Endodermal cell (in vitro differentiated cells): ENCODE results near the gene DACH1. TPM values are rescaled to one million over a fixed set of nuclear protein-coding genes. Genes with fewer than 3 reads are reported as not detected.
A peak's percentile ranks its signal among the peaks of the same experiment; 100 is the strongest.

Experiments used
- DNase-seq: peaks from one replicate; pipeline ENCODE4 v3.0.0-alpha.2; 2017
- H3K27ac ChIP-seq: 2 replicates; pipeline ENCODE4 v1.5.1; 2013; ENCODE audit warnings: mild to moderate bottlenecking, low read depth, low read length, moderate library complexity
- H3K27me3 ChIP-seq: 2 replicates; pipeline ENCODE4 v1.6.1; 2013; ENCODE audit warnings: mild to moderate bottlenecking, low read length, moderate library complexity; ENCODE audit not compliant: insufficient read depth, control insufficient read depth, poor library complexity, severe bottlenecking
- H3K36me3 ChIP-seq: 2 replicates; pipeline ENCODE4 v1.7.0; 2013; ENCODE audit warnings: mild to moderate bottlenecking, low read length, moderate library complexity; ENCODE audit not compliant: control insufficient read depth, insufficient read depth
- H3K4me1 ChIP-seq: one replicate; pipeline ENCODE4 v1.7.0; 2013; ENCODE audit warnings: low read length; ENCODE audit not compliant: control insufficient read depth, insufficient read depth
- H3K4me3 ChIP-seq: 2 replicates; pipeline ENCODE4 v1.5.1; 2013; ENCODE audit warnings: mild to moderate bottlenecking, low read length, moderate library complexity
- H3K9ac ChIP-seq: 2 replicates; pipeline ENCODE4 v1.6.1; 2013; ENCODE audit warnings: mild to moderate bottlenecking, low read length, moderate library complexity; ENCODE audit not compliant: poor library complexity, severe bottlenecking; ENCODE audit errors: extremely low read depth
- H3K9me3 ChIP-seq: 2 replicates; pipeline ENCODE4 v1.6.1; 2013; ENCODE audit warnings: mild to moderate bottlenecking, low read length, moderate library complexity; ENCODE audit not compliant: control insufficient read depth
- H3K27ac Mint-ChIP-seq: 2 replicates; pipeline ENCODE4 v1.8.0; 2020; ENCODE audit warnings: mixed read lengths
- H3K27me3 Mint-ChIP-seq: 2 replicates; pipeline ENCODE4 v1.8.0; 2021; ENCODE audit warnings: mild to moderate bottlenecking, mixed read lengths; ENCODE audit not compliant: insufficient read depth
- H3K36me3 Mint-ChIP-seq: 2 replicates; pipeline ENCODE4 v1.8.0; 2020; ENCODE audit warnings: low read depth, mixed read lengths
- H3K4me1 Mint-ChIP-seq: 2 replicates; pipeline ENCODE4 v1.8.0; 2020; ENCODE audit warnings: mixed read lengths
- H3K4me3 Mint-ChIP-seq: 2 replicates; pipeline ENCODE4 v1.8.0; 2020; ENCODE audit warnings: mild to moderate bottlenecking, moderate library complexity, mixed read lengths
- H3K9me3 Mint-ChIP-seq: 2 replicates; pipeline ENCODE4 v1.8.0; 2020; ENCODE audit warnings: mild to moderate bottlenecking, mixed read lengths
- CTCF ChIP-seq: fragments of 200-600 bp; sonication (generic); conservative IDR thresholded peaks from 2 replicates; pipeline ENCODE4 v1.5.0; 2021; ENCODE audit warnings: antibody characterized with exemption, mild to moderate bottlenecking
- WGBS, 2 experiments: methylation state at CpG; one replicate each; pipeline versions ENCODE4 v1.1.5 to v1.1.7; 2013; ENCODE audit warnings: missing lambda C conversion rate in 2 of 2, mixed read lengths in 1 of 2; ENCODE audit not compliant: insufficient coverage in 1 of 2, insufficient read length in 1 of 2; 5-methylcytosine and 5-hydroxymethylcytosine counted together
- total RNA-seq, 2 donors: library from RNA; stranded (reverse); fragmentation: NEBNext Ultra II Directional in 1 of 2; extraction: Animal tissue kit (Norgen Biotek cat#: 25700) in 1 of 2; gene quantifications; 2 replicates in 1 of 2; 3 replicates in 1 of 2; pipeline ENCODE4 v1.2.1, GENCODE V29; 2021

The DACH1 gene
- total RNA-seq, 2 donors from 2014 or later: 0.81 to 1.2 TPM

DNA sequence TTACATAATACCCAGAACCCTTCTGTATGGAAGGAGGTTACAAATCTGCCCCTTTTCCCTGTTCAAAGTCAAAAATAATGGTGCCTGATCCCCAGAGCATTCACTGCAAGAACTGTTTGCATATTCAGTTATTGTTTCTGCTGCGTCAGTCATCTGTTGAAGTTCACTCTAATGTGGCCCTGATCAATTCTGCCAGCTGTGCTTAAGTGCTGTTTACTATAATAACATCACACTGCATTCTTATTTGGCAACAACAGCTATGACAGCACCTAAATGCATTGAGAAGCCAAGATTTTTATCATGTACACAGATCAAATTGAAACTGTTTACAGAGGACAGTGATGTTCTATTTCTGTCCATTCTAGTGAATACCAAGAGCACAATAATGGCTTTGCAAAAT lies 115.9 kb downstream of the DACH1 start:
- no peak for DNase-seq
- no peak overlapping the region for H3K27ac Mint-ChIP-seq
- H3K27me3 Mint-ChIP-seq: no peaks in the 10 kb centered on the region
- Histone ChIP-seq H3K27me3 (no peaks in the 10 kb centered on the region), H3K36me3 (no peaks in the 10 kb centered on the region), H3K4me1 (no peaks in the 10 kb centered on the region), H3K9me3 (no peaks in the 10 kb centered on the region), H3K27ac (no peak overlapping the region), H3K4me3 (no peak overlapping the region), H3K9ac (no peak overlapping the region)
- peaks cover 5% of the 10 kb centered on the region for H3K4me1 Mint-ChIP-seq
- H3K9me3 Mint-ChIP-seq: no peaks in the 10 kb centered on the region
- no peaks in the 10 kb centered on the region for H3K36me3 Mint-ChIP-seq
- 77 to 86% methylated on average over 1 of the region's 1 CpG for WGBS, 2 experiments
- H3K4me3 Mint-ChIP-seq: no peak overlapping the region
- TF ChIP-seq CTCF: no peak

GRCh38 chr13:71730267-71730666 lies 136.7 kb downstream of the DACH1 start:
- 100% methylated on average over 1 of the region's 1 CpG; no CpG with 5 or more reads in 1 of the 2 experiments for WGBS, 2 experiments
- no peaks in the 10 kb centered on the region for H3K9me3 Mint-ChIP-seq
- no peak for DNase-seq

GRCh38 chr13:71729441-71729840 lies 137.6 kb downstream of the DACH1 start:
- no peak for DNase-seq
- H3K27me3 Mint-ChIP-seq: no peaks in the 10 kb centered on the region
- no peak overlapping the region for H3K27ac Mint-ChIP-seq
- no peaks in the 10 kb centered on the region for H3K4me1 ChIP-seq
- H3K9me3 Mint-ChIP-seq: no peaks in the 10 kb centered on the region
- H3K4me3 Mint-ChIP-seq: no peak overlapping the region
- no peak for TF ChIP-seq CTCF
- H3K4me3 ChIP-seq: no peak overlapping the region
- H3K27ac ChIP-seq: peak overlapping the region; percentile 81
- H3K36me3 ChIP-seq: no peaks in the 10 kb centered on the region
- no peaks in the 10 kb centered on the region for H3K9me3 ChIP-seq
- H3K27me3 ChIP-seq: no peaks in the 10 kb centered on the region
- H3K36me3 Mint-ChIP-seq: no peaks in the 10 kb centered on the region
- no peaks in the 10 kb centered on the region for H3K4me1 Mint-ChIP-seq
- WGBS, 2 experiments: 67% methylated on average over 1 of the region's 2 CpGs; no CpG with 5 or more reads in 1 of the 2 experiments
- H3K9ac ChIP-seq: no peak overlapping the region

More at GRCh38 chr13:71730267-71730666, 136.7 kb downstream of the DACH1 start:
- no peak overlapping the region for H3K4me3 ChIP-seq
- Mint-ChIP-seq H3K27ac (no peak overlapping the region), H3K4me3 (no peak overlapping the region), H3K4me1 (no peaks in the 10 kb centered on the region), H3K36me3 (no peaks in the 10 kb centered on the region), H3K27me3 (no peaks in the 10 kb centered on the region)
- H3K36me3 ChIP-seq: no peaks in the 10 kb centered on the region
- no peak overlapping the region for H3K27ac ChIP-seq
- no peaks in the 10 kb centered on the region for H3K27me3 ChIP-seq
- TF ChIP-seq CTCF: no peak
- H3K9ac ChIP-seq: no peak overlapping the region
- H3K4me1 ChIP-seq: no peaks in the 10 kb centered on the region
- peaks cover 4% of the 10 kb centered on the region for H3K9me3 ChIP-seq
